Ureter (tissue), 1 donor: Measurements from ENCODE around the gene FOXD4L3. TPM values are rescaled to one million over a fixed set of nuclear protein-coding genes. Genes with fewer than 3 reads are reported as not detected.
"Not testable (repeated sequence)": the region's sequence is repeated elsewhere in the genome, so short reads cannot be mapped to it uniquely, and the experiment has no call there.

ENCODE experiments used
- DNase-seq: peaks from one replicate; pipeline ENCODE4 v3.0.0-alpha.2; 2020; ENCODE audit warnings: low spot score
- total RNA-seq: library from RNA; stranded (reverse); gene quantifications from one replicate; pipeline ENCODE4 v1.2.4, GENCODE V29; 2023
- donor health status: DM: yes; HTN: yes; CAD: no.

The FOXD4L3 gene
- total RNA-seq, 1 donor from 2014 or later = not detected

DNA sequence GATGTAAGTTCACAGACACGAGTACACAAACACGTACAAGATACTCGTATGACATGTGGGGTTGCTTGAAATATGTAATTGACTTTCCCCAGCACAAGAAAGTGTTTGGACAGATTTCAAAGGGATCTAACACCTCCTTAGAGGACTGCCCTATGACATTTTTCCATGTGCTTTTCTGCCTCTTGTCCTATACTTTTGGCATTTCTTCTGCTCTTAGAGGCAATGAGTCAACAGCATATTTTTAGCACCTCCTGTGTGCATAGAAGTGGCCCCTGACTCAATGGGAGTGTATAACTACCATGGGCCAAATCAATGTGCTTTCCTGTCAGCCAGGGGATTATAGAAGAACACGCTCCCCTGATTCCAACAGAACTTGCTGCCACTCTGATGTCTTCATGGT, 49.0 kb downstream of the FOXD4L3 start:
- not testable (repeated sequence) for DNase-seq

Other genes with a start within 250 kb of the FOXD4L3 start
- 67.6 TPM for gene ZNG1C, start 60.9 kb upstream of the FOXD4L3 start, total RNA-seq
- gene PGM5, start 53.7 kb downstream of the FOXD4L3 start, total RNA-seq = 173 TPM
- gene TMEM252, start 238.0 kb downstream of the FOXD4L3 start, total RNA-seq = not detected